Testis (tissue), 2 donors: ENCODE data around the gene HDGFL3.

ENCODE experiments used
- CTCF ChIP-seq, 3 experiments: fragments of 450-650 bp in 2 of 3; fragments of 200-600 bp in 1 of 3; sonication (generic) in 1 of 3; IDR thresholded peaks; one replicate each; pipeline ENCODE4 v1.5.1; 2016 to 2019; ENCODE audit warnings: antibody characterized with exemption in 3 of 3, mild to moderate bottlenecking in 2 of 3, moderate library complexity in 1 of 3
- POLR2A ChIP-seq: fragments of 450-650 bp; IDR thresholded peaks from one replicate; pipeline ENCODE4 v1.6.1; 2017; ENCODE audit warnings: antibody characterized with exemption, mild to moderate bottlenecking, moderate library complexity

- TF ChIP-seq CTCF (IDR thresholded peaks at IDR 0.05) (no peak), POLR2A (no peak)
These were observed 41.4 kb upstream of the HDGFL3 start for GRCh38 chr15:83249030-83249343.
